OCI-LY3 (cell line): ENCODE results near the gene TAPBPL.
"Not testable (repeated sequence)": the region's sequence is repeated elsewhere in the genome, so short reads cannot be mapped to it uniquely, and the experiment has no call there.

Experiments
- H2AFZ ChIP-seq: fragments of 200-600, 300-600 bp; shearing (Covaris generic); 2 replicates; pipeline ENCODE4 v1.6.0; 2014; ENCODE audit warnings: antibody characterized with exemption, low read depth, low read length
- H3K27ac ChIP-seq: fragments of 200-600, 300-600 bp; sonication (generic); 2 replicates; pipeline ENCODE4 v1.5.1; 2014; ENCODE audit warnings: mild to moderate bottlenecking, low read length, moderate library complexity, mixed read lengths
- H3K27me3 ChIP-seq: fragments of 200-600, 300-600 bp; sonication (generic); 2 replicates; pipeline ENCODE4 v1.6.1; 2014; ENCODE audit warnings: low read depth, low read length, mixed read lengths
- H3K36me3 ChIP-seq: fragments of 200-600, 300-600 bp; sonication (generic); replicated peaks from 2 replicates; pipeline ENCODE3; 2014; ENCODE audit warnings: low read depth, low read length, mixed read lengths
- H3K4me1 ChIP-seq: fragments of 300-600, 200-600 bp; sonication (generic); 2 replicates; pipeline ENCODE4 v1.6.1; 2014; ENCODE audit warnings: low read length, mixed read lengths
- H3K4me2 ChIP-seq: fragments of 200-600, 300-600 bp; sonication (generic); 2 replicates; pipeline ENCODE4 v1.6.1; 2014; ENCODE audit warnings: low read length, mixed read lengths
- H3K4me3 ChIP-seq: fragments of 300-600, 200-600 bp; sonication (generic); 2 replicates; pipeline ENCODE4 v1.5.1; 2014; ENCODE audit warnings: antibody characterized with exemption, mild to moderate bottlenecking, low read length, moderate library complexity
- H3K79me2 ChIP-seq: fragments of 300-600, 200-600 bp; shearing (Covaris generic); 2 replicates; pipeline ENCODE4 v1.6.1; 2014; ENCODE audit warnings: mild to moderate bottlenecking, low read length, mixed read lengths
- H3K9ac ChIP-seq: fragments of 300-600, 200-600 bp; shearing (Covaris generic); 2 replicates; pipeline ENCODE4 v1.6.0; 2014; ENCODE audit warnings: mild to moderate bottlenecking, low read length, moderate library complexity
- H3K9me3 ChIP-seq: fragments of 200-600, 300-600 bp; shearing (Covaris generic); 2 replicates; pipeline ENCODE4 v1.6.1; 2014; ENCODE audit warnings: low read length, mixed read lengths; ENCODE audit not compliant: insufficient read depth
- H4K20me1 ChIP-seq: fragments of 200-600, 300-600 bp; sonication (generic); 2 replicates; pipeline ENCODE4 v1.6.1; 2016; ENCODE audit warnings: low read length, mixed read lengths; ENCODE audit not compliant: insufficient read depth
- EZH2phosphoT487 ChIP-seq: fragments of 200-600 bp; shearing (Covaris generic); IDR thresholded peaks from 2 replicates; pipeline ENCODE4 v1.6.1; 2018; ENCODE audit warnings: antibody characterized with exemption, mixed run types, low read depth
- TF ChIP-seq, protein P1 (sequence below): fragments of 200-600, 300-600 bp; sonication (generic); IDR thresholded peaks from 2 replicates; pipeline ENCODE4 v1.5.1; 2014; ENCODE audit warnings: antibody characterized with exemption, low read length, low read depth

Gene TAPBPL

GRCh38 chr12:6471989-6472360, 20.1 kb downstream of the TAPBPL start:
- 0 out of 2 replicates have a peak, but pooled peaks cover 3% of the 10 kb centered on the region for H3K27me3 ChIP-seq
- no peak overlapping the region for H3K4me3 ChIP-seq
- peaks cover 12% of the 10 kb centered on the region; the same call in 1 of the 2 replicates for H3K4me1 ChIP-seq
- TF ChIP-seq, protein P1, sequence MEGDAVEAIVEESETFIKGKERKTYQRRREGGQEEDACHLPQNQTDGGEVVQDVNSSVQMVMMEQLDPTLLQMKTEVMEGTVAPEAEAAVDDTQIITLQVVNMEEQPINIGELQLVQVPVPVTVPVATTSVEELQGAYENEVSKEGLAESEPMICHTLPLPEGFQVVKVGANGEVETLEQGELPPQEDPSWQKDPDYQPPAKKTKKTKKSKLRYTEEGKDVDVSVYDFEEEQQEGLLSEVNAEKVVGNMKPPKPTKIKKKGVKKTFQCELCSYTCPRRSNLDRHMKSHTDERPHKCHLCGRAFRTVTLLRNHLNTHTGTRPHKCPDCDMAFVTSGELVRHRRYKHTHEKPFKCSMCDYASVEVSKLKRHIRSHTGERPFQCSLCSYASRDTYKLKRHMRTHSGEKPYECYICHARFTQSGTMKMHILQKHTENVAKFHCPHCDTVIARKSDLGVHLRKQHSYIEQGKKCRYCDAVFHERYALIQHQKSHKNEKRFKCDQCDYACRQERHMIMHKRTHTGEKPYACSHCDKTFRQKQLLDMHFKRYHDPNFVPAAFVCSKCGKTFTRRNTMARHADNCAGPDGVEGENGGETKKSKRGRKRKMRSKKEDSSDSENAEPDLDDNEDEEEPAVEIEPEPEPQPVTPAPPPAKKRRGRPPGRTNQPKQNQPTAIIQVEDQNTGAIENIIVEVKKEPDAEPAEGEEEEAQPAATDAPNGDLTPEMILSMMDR, result no peak
- TF ChIP-seq EZH2phosphoT487, result no peak
- no peak overlapping the region for H3K4me2 ChIP-seq
- no peaks in the 10 kb centered on the region for H3K79me2 ChIP-seq
- no peaks in the 10 kb centered on the region for H3K36me3 ChIP-seq
- no peak overlapping the region for H3K27ac ChIP-seq
- H3K9me3 ChIP-seq, result no peaks in the 10 kb centered on the region
- no peaks in the 10 kb centered on the region for H4K20me1 ChIP-seq
- no peak overlapping the region for H3K9ac ChIP-seq
- no peak overlapping the region for H2AFZ ChIP-seq

DNA sequence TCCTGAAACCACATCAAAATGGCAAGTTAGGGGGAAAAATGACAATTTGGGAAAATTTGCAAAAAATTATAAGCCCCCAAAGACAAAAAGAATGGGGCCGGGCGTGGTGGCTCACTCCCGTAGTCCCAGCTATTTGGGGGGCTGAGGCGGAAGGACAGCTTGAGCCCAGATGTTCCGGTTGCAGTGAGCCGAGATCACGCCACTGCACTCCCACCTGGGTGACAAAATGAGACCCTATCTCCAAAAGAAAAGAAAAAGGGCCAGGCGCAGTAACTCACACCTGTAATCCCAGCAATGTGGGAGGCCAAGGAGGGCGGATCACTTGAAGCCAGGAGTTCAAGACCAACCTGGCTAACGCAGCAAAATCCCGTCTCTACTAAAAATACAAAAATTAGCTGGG, 20.6 kb downstream of the TAPBPL start:
- no peaks in the 10 kb centered on the region for H3K79me2 ChIP-seq
- H3K9me3 ChIP-seq, result no peaks in the 10 kb centered on the region
- H3K4me1 ChIP-seq, result peaks cover 12% of the 10 kb centered on the region; the same call in 1 of the 2 replicates
- no peaks in the 10 kb centered on the region for H3K36me3 ChIP-seq
- H3K27me3 ChIP-seq, result 0 out of 2 replicates have a peak, but pooled peaks cover 3% of the 10 kb centered on the region
- H3K4me2 ChIP-seq, result no peak overlapping the region
- no peak overlapping the region for H3K9ac ChIP-seq
- no peaks in the 10 kb centered on the region for H4K20me1 ChIP-seq
- TF ChIP-seq, protein P1, result no peak
- no peak for TF ChIP-seq EZH2phosphoT487
- no peak overlapping the region for H2AFZ ChIP-seq
- no peak overlapping the region for H3K4me3 ChIP-seq
- no peak overlapping the region for H3K27ac ChIP-seq

- not testable (repeated sequence) for H3K9ac ChIP-seq, H3K4me2 ChIP-seq, H3K36me3 ChIP-seq, H3K4me1 ChIP-seq, H4K20me1 ChIP-seq, H3K4me3 ChIP-seq, H3K27me3 ChIP-seq, H2AFZ ChIP-seq, H3K27ac ChIP-seq, H3K79me2 ChIP-seq, H3K9me3 ChIP-seq
Observed at GRCh38 chr12:6475233-6475975, 23.6 kb downstream of the TAPBPL start.

DNA sequence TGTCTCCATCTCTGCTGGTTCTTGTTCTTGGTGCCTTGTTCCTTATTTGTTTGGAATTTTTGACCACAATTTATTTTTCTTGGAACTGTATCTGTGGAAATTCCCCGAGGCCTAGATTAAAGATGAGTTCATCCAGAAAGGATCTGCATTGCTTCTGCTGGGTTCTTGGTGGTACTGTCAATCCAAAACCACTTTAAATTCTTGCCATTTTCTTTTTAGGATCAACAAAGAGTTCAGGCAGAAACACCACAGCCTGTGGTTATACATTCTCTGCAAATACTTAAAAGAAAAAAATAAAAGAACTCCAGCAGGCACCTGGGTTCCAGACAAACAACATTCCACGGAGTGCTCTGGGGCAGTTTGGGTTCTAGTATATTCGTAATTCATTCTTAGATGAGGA, 24.6 kb downstream of the TAPBPL start:
- H3K79me2 ChIP-seq, result no peaks in the 10 kb centered on the region
- H3K4me2 ChIP-seq, result no peak overlapping the region
- no peak overlapping the region for H3K27ac ChIP-seq
- H2AFZ ChIP-seq, result no peak overlapping the region
- no peak for TF ChIP-seq EZH2phosphoT487
- TF ChIP-seq, protein P1, result no peak
- 0 out of 2 replicates have a peak, but pooled peaks cover 5% of the 10 kb centered on the region for H3K27me3 ChIP-seq
- no peaks in the 10 kb centered on the region for H3K36me3 ChIP-seq
- no peaks in the 10 kb centered on the region for H3K4me1 ChIP-seq
- H4K20me1 ChIP-seq, result no peaks in the 10 kb centered on the region
- H3K9ac ChIP-seq, result no peak overlapping the region
- no peak overlapping the region for H3K4me3 ChIP-seq
- no peaks in the 10 kb centered on the region for H3K9me3 ChIP-seq

DNA sequence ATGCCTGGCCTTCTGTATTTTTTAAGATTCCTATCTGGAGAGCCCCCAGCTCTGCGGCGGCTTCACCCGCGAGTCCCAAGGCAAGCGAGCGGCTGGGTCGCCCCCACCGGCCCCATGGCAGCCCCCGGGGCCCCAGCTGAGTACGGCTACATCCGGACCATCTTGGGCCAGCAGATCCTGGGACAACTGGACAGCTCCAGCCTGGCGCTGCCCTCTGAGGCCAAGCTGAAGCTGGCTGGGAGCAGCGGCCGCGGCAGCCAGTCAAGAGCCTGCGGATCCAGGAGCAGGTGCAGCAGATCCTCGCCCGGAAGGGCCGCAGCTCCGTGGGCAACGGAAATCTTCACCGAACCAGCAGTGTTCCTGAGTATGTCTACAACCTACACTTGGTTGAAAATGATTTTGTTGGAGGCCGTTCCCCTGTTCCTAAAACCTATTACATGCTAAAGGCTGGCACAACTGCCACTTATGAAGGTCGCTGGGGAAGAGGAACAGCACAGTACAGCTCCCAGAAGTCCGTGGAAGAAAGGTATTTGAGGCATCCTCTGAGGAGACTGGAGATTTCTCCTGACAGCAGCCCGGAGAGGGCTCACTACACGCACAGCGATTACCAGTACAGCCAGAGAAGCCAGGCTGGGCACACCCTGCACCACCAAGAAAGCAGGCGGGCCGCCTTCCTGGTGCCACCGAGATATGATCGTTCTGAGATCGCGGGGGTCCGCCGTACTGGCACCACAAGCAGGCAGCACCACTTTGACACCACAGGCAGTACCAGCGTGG, 25.9 kb downstream of the TAPBPL start:
- not testable (repeated sequence) for H3K9me3 ChIP-seq, H3K4me2 ChIP-seq, H3K36me3 ChIP-seq, H3K9ac ChIP-seq, H4K20me1 ChIP-seq, H3K4me3 ChIP-seq, H3K79me2 ChIP-seq, H3K4me1 ChIP-seq, H3K27me3 ChIP-seq, H3K27ac ChIP-seq, H2AFZ ChIP-seq
